ENCODE data around the gene NAV3. TPM values are rescaled to one million over a fixed set of nuclear protein-coding genes. Genes with fewer than 3 reads are reported as not detected.
"Not testable (repeated sequence)": the region's sequence is repeated elsewhere in the genome, so short reads cannot be mapped to it uniquely, and the experiment has no call there.

The NAV3 gene
- total and polyA plus RNA-seq, 4 donors: 0.25 to 40.3 (median 3.9) TPM

DNA sequence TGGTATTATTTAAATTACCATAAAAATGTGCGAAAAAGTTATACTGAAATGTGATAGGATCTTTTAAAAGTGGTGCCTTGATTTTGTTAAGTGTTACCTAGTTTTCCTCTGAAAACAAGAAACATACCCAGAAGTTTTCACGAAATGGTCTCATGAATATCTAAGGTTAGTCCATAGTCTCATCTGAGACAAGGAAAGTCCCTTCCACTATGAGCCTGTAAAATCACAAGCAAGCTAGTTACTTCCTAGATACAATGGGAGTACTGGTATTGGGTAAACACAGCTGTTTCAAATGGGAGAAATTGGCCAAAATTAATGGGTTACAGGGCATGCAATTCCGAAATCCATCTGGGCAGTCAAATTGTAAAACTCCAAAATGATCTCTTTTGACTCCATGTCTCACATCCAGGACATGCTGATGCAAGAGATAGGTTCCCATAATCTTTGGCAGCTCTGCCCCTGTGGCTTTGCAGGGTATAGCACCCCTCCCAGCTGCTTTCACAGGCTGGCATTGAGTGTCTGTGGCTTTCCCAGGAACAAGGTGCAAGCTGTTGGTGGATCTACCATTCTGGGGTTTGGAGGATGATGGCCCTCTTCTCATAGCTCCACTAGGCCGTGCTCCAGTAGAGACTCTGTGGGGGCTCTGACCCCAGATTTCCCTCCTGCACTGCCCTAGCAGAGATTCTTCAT, 271.4 kb downstream of the NAV3 start:
- no peaks in the 10 kb centered on the region for H3K9me3 ChIP-seq (ENCODE audit: control insufficient read depth, low read length)
- ATAC-seq (ENCODE audit: low FRiP score) (no peak), DNase-seq (no peak)
- no peaks in the 10 kb centered on the region for H3K4me1 ChIP-seq (ENCODE audit: control insufficient read depth in 1 of 2, insufficient read depth in 2 of 2, low read length in 2 of 2)
- H3K36me3 ChIP-seq (ENCODE audit: control insufficient read depth in 1 of 2, insufficient read depth in 2 of 2, low read length in 1 of 2): no peaks in the 10 kb centered on the region
- 57 to 82% methylated on average over 4 of the region's 4 CpGs for WGBS, 2 donors
- no peak overlapping the region for H3K27ac ChIP-seq (ENCODE audit: low read depth in 1 of 2, low read length in 2 of 2)
- intact Hi-C loops (cut with DNase I): no loop called here
- H3K4me3 ChIP-seq (ENCODE audit: low read length in 2 of 2): no peak overlapping the region
- H3K27me3 ChIP-seq (ENCODE audit: control insufficient read depth in 1 of 2, insufficient read depth in 2 of 2, low read length in 1 of 2): no peaks in the 10 kb centered on the region

- 37 to 68% methylated on average over 2 of the region's 2 CpGs for WGBS, 2 donors
- H3K36me3 ChIP-seq (ENCODE audit: control insufficient read depth in 1 of 2, insufficient read depth in 2 of 2, low read length in 1 of 2); DNase-seq; H3K27me3 ChIP-seq (ENCODE audit: control insufficient read depth in 1 of 2, insufficient read depth in 2 of 2, low read length in 1 of 2); ATAC-seq (ENCODE audit: low FRiP score); H3K27ac ChIP-seq (ENCODE audit: low read depth in 1 of 2, low read length in 2 of 2); H3K9me3 ChIP-seq (ENCODE audit: control insufficient read depth, low read length); H3K4me1 ChIP-seq (ENCODE audit: control insufficient read depth in 1 of 2, insufficient read depth in 2 of 2, low read length in 2 of 2); intact Hi-C loops (cut with DNase I); H3K4me3 ChIP-seq (ENCODE audit: low read length in 2 of 2): not testable (repeated sequence)
These were observed 272.1 kb downstream of the NAV3 start for GRCh38 chr12:78102801-78103200.

DNA sequence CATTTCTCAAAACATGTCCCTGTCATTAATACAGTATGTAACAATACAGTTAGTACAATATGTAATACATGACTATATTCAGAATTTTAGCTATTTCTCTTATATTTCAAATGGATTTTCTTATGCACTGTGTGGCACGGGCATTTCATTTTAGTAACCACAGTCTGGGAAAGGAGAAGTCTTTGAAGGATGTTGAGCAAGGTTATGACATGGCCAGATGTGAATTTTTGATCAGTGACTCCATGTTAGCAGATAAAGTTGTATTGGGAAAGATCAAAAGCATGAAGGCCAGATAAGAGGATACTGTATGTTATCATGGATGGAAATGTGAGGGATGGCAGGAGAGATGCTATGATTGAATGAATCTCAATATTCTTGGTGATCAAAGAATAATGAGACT, 285.2 kb downstream of the NAV3 start:
- Histone ChIP-seq H3K36me3 (ENCODE audit: control insufficient read depth in 1 of 2, insufficient read depth in 2 of 2, low read length in 1 of 2) (no peaks in the 10 kb centered on the region), H3K27me3 (ENCODE audit: control insufficient read depth in 1 of 2, insufficient read depth in 2 of 2, low read length in 1 of 2) (no peaks in the 10 kb centered on the region), H3K27ac (ENCODE audit: low read depth in 1 of 2, low read length in 2 of 2) (no peak overlapping the region), H3K9me3 (ENCODE audit: control insufficient read depth, low read length) (peaks cover 4% of the 10 kb centered on the region), H3K4me1 (ENCODE audit: control insufficient read depth in 1 of 2, insufficient read depth in 2 of 2, low read length in 2 of 2) (no peaks in the 10 kb centered on the region), H3K4me3 (ENCODE audit: low read length in 2 of 2) (no peak overlapping the region)
- intact Hi-C loops (cut with DNase I): no loop called here
- ATAC-seq (ENCODE audit: low FRiP score): no peak
- no peak for DNase-seq
- 66% methylated on average over 1 of the region's 1 CpG for WGBS, 2 donors

- Histone ChIP-seq H3K4me1 (ENCODE audit: control insufficient read depth in 1 of 2, insufficient read depth in 2 of 2, low read length in 2 of 2) (no peaks in the 10 kb centered on the region), H3K27ac (ENCODE audit: low read depth in 1 of 2, low read length in 2 of 2) (no peak overlapping the region), H3K27me3 (ENCODE audit: control insufficient read depth in 1 of 2, insufficient read depth in 2 of 2, low read length in 1 of 2) (no peaks in the 10 kb centered on the region), H3K36me3 (ENCODE audit: control insufficient read depth in 1 of 2, insufficient read depth in 2 of 2, low read length in 1 of 2) (no peaks in the 10 kb centered on the region), H3K9me3 (ENCODE audit: control insufficient read depth, low read length) (peaks cover 3% of the 10 kb centered on the region), H3K4me3 (ENCODE audit: low read length in 2 of 2) (no peak overlapping the region)
- intact Hi-C loops (cut with DNase I): no loop called here
- DNase-seq (no peak), ATAC-seq (ENCODE audit: low FRiP score) (no peak)
- WGBS, 2 donors: 64 to 67% methylated on average over 6 of the region's 6 CpGs
These were observed 287.3 kb downstream of the NAV3 start for GRCh38 chr12:78118036-78118435.

GRCh38 chr12:78118486-78118885, 287.8 kb downstream of the NAV3 start:
- Histone ChIP-seq H3K36me3 (ENCODE audit: control insufficient read depth in 1 of 2, insufficient read depth in 2 of 2, low read length in 1 of 2) (no peaks in the 10 kb centered on the region), H3K27ac (ENCODE audit: low read depth in 1 of 2, low read length in 2 of 2) (no peak overlapping the region), H3K27me3 (ENCODE audit: control insufficient read depth in 1 of 2, insufficient read depth in 2 of 2, low read length in 1 of 2) (no peaks in the 10 kb centered on the region), H3K4me1 (ENCODE audit: control insufficient read depth in 1 of 2, insufficient read depth in 2 of 2, low read length in 2 of 2) (no peaks in the 10 kb centered on the region), H3K9me3 (ENCODE audit: control insufficient read depth, low read length) (peaks cover 3% of the 10 kb centered on the region), H3K4me3 (ENCODE audit: low read length in 2 of 2) (no peak overlapping the region)
- 62 to 79% methylated on average over 2 of the region's 2 CpGs for WGBS, 2 donors
- ATAC-seq (ENCODE audit: low FRiP score) (no peak), DNase-seq (no peak)
- intact Hi-C loops (cut with DNase I): no loop called here

DNA sequence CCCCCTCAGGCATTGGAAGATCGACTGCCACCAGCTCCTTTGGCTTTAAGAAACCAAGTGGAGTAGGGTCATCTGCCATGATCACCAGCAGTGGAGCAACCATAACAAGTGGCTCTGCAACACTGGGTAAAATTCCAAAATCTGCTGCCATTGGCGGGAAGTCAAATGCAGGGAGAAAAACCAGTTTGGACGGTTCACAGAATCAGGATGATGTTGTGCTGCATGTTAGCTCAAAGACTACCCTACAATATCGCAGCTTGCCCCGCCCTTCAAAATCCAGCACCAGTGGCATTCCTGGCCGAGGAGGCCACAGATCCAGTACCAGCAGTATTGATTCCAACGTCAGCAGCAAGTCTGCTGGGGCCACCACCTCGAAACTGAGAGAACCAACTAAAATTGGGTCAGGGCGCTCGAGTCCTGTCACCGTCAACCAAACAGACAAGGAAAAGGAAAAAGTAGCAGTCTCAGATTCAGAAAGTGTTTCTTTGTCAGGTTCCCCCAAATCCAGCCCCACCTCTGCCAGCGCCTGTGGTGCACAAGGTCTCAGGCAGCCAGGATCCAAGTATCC, 288.7 kb downstream of the NAV3 start:
- Histone ChIP-seq H3K27ac (ENCODE audit: low read depth in 1 of 2, low read length in 2 of 2) (no peak overlapping the region), H3K27me3 (ENCODE audit: control insufficient read depth in 1 of 2, insufficient read depth in 2 of 2, low read length in 1 of 2) (no peaks in the 10 kb centered on the region), H3K36me3 (ENCODE audit: control insufficient read depth in 1 of 2, insufficient read depth in 2 of 2, low read length in 1 of 2) (no peaks in the 10 kb centered on the region), H3K4me3 (ENCODE audit: low read length in 2 of 2) (no peak overlapping the region), H3K9me3 (ENCODE audit: control insufficient read depth, low read length) (peaks cover 3% of the 10 kb centered on the region), H3K4me1 (ENCODE audit: control insufficient read depth in 1 of 2, insufficient read depth in 2 of 2, low read length in 2 of 2) (no peaks in the 10 kb centered on the region)
- DNase-seq (no peak), ATAC-seq (ENCODE audit: low FRiP score) (no peak)
- intact Hi-C loops (cut with DNase I): no loop called here
- WGBS, 2 donors: 84% methylated on average over 12 of the region's 12 CpGs

DNA sequence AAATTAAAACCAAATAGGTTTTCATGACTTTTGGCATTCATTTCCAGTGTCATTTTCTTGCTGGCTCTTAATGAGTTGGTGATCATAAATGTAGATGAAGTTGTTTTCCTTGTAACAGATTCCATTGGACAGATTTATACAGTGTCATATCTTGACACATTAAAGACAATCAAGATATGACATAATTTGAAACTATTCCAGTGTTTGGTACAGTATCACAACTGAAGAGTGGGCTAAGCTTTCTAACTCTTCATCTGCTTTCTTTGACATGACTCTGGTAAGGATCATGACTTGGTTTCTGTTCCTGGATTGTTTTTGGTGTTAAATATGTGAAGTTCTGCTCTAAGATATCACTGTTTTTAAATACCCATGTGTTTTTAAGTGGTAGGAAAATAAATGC, 289.6 kb downstream of the NAV3 start:
- intact Hi-C loops (cut with DNase I): no loop called here
- Histone ChIP-seq H3K9me3 (ENCODE audit: control insufficient read depth, low read length) (peaks cover 3% of the 10 kb centered on the region), H3K4me3 (ENCODE audit: low read length in 2 of 2) (no peak overlapping the region), H3K36me3 (ENCODE audit: control insufficient read depth in 1 of 2, insufficient read depth in 2 of 2, low read length in 1 of 2) (no peaks in the 10 kb centered on the region), H3K27me3 (ENCODE audit: control insufficient read depth in 1 of 2, insufficient read depth in 2 of 2, low read length in 1 of 2) (no peaks in the 10 kb centered on the region), H3K4me1 (ENCODE audit: control insufficient read depth in 1 of 2, insufficient read depth in 2 of 2, low read length in 2 of 2) (no peaks in the 10 kb centered on the region), H3K27ac (ENCODE audit: low read depth in 1 of 2, low read length in 2 of 2) (no peak overlapping the region)
- ATAC-seq (ENCODE audit: low FRiP score) (no peak), DNase-seq (no peak)

DNA sequence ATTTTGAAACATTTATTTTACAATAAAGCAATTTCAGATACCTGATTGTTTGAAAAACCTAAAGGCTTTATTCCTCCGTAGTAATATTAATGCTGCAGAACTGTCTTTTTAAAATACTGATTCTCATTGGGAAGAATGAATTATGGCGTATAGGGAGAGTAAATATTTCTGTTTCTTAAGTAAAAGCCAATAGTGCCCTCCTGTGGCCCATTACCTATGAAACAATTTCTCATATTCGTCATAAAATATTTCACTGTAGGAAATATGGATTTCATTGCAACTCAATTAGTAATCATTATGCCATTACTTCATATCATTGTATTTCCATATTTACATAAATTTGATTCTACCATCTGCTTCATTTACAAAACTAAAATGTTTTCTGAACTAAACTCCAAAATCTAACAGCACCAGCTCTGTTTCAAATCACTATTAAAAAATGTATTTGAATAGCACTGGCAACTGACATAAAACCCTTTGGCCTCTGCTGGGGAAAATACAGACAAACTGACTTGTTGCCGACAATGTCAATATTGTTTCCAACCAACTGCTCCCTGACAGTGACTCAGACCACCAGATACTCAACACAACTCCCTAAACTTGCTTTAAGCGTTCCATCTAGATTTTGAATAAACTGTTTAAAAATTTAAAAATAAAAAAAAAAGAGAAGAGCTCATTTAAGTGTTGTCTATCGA, 290.3 kb downstream of the NAV3 start:
- DNase-seq: no peak
- Histone ChIP-seq H3K27ac (ENCODE audit: low read depth in 1 of 2, low read length in 2 of 2) (no peak overlapping the region), H3K9me3 (ENCODE audit: control insufficient read depth, low read length) (peaks cover 3% of the 10 kb centered on the region), H3K27me3 (ENCODE audit: control insufficient read depth in 1 of 2, insufficient read depth in 2 of 2, low read length in 1 of 2) (no peaks in the 10 kb centered on the region), H3K4me1 (ENCODE audit: control insufficient read depth in 1 of 2, insufficient read depth in 2 of 2, low read length in 2 of 2) (no peaks in the 10 kb centered on the region), H3K36me3 (ENCODE audit: control insufficient read depth in 1 of 2, insufficient read depth in 2 of 2, low read length in 1 of 2) (no peaks in the 10 kb centered on the region), H3K4me3 (ENCODE audit: low read length in 2 of 2) (no peak overlapping the region)
- ATAC-seq (ENCODE audit: low FRiP score): no peak
- WGBS, 2 donors: 67 to 68% methylated on average over 6 of the region's 6 CpGs
- intact Hi-C loops (cut with DNase I): no loop called here

Data from aorta (tissue), 5 donors.